ENCODE data around the gene PCSK9.

DNA sequence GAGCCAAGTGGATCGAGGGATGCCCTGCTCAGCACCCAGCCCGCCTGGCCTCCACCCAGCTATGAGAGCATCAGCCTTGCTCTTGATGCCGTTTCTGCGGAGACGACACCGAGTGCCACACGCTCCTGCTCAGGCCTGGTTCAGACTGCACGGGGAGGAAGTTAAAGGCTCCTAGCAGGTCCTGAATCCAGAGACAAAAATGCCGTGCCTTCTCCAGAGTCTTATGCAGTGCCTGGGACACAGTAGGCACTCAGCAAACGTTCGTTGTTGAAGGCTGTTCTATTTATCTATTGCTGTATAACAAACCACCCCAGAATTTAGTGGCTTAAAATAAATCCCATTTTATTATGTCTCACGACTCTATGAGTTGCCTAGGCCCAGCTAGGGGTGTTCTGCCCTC lies 47.4 kb upstream of the PCSK9 start:
- TF ChIP-seq, protein P1, sequence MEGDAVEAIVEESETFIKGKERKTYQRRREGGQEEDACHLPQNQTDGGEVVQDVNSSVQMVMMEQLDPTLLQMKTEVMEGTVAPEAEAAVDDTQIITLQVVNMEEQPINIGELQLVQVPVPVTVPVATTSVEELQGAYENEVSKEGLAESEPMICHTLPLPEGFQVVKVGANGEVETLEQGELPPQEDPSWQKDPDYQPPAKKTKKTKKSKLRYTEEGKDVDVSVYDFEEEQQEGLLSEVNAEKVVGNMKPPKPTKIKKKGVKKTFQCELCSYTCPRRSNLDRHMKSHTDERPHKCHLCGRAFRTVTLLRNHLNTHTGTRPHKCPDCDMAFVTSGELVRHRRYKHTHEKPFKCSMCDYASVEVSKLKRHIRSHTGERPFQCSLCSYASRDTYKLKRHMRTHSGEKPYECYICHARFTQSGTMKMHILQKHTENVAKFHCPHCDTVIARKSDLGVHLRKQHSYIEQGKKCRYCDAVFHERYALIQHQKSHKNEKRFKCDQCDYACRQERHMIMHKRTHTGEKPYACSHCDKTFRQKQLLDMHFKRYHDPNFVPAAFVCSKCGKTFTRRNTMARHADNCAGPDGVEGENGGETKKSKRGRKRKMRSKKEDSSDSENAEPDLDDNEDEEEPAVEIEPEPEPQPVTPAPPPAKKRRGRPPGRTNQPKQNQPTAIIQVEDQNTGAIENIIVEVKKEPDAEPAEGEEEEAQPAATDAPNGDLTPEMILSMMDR (IDR thresholded peaks at IDR 0.05; ENCODE audit: poor library complexity) = no peak
- TF ChIP-seq EZH2phosphoT487 (IDR thresholded peaks at IDR 0.05; ENCODE audit: low read depth, severe bottlenecking, unreplicated experiment) (no peak), EZH2 (IDR thresholded peaks at IDR 0.05; ENCODE audit: borderline replicate concordance) (no peak)
